Activated effector memory CD4-positive, alpha-beta T cell treated with Interleukin-2 at 50 U/mL for 16 hours (primary cell): ENCODE measurements around the gene BAIAP2L1.
A peak's percentile ranks its signal among the peaks of the same experiment; 100 is the strongest.
"Not testable (repeated sequence)": the region's sequence is repeated elsewhere in the genome, so short reads cannot be mapped to it uniquely, and the experiment has no call there.

Experiments used
- DNase-seq: peaks from one replicate; pipeline ENCODE4 v3.0.0-alpha.2; 2020

BAIAP2L1 gene

GRCh38 chr7:98400542-98401340, at the start of gene BAIAP2L1:
Gene BAIAP2L1 (minus strand): TSS chr7:98401090. CDS start chr7:98400852, 238 bp downstream.
- peak; percentile 69 for DNase-seq

DNA sequence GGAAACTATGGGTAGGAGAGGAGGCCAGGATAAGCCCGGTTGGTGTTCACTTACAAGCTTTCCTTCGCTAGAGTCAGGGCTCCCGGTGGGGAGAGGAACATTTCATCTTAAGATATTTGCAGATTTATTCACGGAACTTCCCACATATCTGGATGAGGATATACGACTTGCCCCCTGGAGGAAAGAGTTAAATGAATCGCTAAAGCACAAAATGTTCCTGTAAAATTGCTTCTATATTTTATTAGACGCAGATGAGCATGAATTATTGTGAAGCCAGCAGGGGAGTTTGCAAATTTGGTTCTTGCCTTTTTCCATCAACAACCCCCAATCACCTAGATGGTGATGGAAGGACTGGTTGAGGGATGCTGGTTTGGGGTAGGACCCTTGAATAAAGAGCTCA, 47.9 kb upstream of the BAIAP2L1 start:
- DNase-seq = no peak

DNA sequence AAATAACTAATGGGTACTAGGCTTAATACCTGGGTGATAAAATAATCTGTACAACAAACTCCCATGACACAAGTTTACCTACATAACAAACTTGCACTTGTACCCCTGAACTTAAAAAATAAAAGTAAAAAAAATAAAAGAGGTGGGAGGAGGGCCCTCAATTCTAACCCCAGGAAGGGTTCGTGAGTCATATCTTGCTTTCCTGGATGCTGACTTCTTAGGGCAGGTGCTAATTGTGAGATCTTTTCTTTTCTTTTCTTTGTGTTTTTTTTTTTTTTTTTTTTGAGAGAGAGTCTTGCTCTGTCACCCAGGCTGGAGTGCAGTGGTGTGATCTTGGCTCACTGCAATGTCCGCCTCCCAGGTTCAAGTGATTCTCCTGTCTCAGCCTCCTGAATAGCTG, 40.1 kb upstream of the BAIAP2L1 start:
- DNase-seq = not testable (repeated sequence)

DNA sequence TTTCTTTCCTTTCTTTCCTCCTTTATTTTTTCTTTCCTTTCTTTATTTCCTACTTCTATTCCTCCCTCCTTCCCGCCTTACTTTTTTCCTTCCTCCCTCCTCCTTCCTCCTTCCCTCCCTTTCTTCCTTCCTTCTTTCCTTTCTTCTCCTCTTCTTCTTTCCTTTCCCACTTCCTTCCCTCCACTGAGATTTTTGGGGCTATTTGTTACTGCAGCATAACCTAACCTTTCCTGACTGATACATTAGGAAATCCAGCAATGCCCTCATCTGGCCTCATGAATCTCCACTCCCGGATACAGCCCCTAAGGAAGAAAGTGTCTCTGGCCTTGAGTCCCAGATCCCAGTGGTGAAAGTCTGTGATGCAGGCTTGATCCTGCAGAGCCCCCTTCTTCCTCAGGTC, 38.6 kb upstream of the BAIAP2L1 start:
- DNase-seq = no peak

DNA sequence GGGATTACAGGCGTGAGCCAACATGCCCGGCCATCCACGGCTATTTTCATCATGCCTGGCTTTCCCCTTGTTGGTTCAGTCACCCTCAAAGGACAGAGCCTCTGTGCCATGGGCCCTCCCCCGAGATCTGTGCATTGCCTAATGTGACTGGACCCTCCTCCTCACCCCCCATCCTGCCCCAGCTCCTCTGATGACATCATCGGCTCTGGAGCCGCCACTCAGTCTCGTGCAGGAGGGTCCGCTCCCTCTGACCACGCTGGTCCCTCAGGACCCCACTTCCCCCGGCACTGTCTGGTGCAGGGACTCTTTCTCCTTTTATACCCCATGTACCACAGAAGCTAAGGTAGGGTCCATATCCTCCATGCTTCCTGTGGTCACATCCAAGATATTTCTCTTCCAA, 33.2 kb upstream of the BAIAP2L1 start:
- no peak for DNase-seq

GRCh38 chr7:98429799-98430198, 28.9 kb upstream of the BAIAP2L1 start:
- DNase-seq = no peak

DNA sequence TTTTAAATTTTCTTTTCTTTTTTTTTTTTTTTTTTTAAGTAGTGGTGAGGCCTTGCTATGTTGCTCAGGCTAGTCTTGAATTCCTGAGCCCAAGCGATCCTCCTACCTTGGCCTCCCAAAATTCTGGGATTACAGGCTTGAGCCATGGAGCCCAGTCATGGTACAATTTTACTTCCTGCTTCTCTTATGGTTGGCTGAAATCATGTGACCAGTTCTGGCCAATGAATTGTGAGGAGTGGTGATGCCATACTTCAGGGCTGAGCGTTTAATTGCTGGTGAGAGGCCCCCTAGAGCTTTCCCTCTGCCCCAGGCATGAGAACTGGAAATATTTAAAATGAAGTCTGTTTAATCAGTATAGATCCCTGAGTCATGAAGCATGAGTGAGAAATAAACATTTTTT, 22.2 kb upstream of the BAIAP2L1 start:
- no peak for DNase-seq

DNA sequence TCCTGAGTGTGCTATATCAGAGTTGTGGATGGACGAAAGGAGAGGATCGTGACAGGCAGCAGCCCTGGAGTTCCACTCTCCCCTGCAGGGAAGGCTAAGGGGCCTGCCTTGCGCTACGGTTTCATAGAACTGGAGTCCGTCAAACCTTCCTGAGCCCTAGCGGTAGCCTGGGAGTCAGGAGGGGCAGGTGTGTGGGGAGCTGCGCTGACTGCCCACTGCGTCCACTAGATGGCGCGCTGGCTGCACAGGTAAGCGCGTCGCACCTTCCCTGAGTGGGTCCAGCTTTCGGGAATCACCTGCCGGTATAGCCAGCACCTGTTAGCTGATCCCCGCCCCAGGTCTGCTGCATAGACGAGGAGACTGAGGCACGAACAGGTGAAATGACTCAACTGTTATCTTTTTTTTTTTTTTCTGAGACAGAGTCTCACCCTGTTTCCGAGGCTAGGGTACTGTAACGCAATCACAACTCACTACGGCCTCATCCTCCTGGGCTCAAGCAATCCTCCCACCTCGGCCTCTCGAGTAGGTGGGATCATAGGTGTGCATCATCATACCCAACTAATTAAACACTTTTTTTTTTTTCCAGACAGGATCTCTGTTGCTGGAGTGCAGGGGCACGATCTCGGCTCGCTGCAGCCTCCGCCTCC, 20.2 kb upstream of the BAIAP2L1 start:
- peak; percentile 35 for DNase-seq

DNA sequence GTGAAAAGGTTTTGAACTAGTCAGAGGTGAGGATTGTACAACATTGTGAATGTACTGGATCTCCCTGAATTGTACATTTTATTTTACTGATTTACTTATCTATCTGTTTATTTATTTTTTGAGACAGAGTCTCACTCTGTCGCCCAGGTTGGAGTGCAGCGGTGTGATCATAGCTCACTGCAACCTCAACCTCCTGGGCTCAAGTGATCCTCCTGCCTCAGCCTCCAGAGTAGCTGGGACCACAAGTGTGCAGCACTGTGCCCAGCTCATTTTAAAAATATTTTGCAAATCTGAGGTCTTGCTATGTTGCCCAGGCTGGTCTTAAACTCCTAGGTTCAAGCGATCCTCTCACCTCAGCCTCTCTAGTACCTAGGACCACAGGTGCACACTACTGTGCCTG, 19.1 kb upstream of the BAIAP2L1 start:
- not testable (repeated sequence) for DNase-seq

- DNase-seq = not testable (repeated sequence)
These were observed 18.4 kb upstream of the BAIAP2L1 start for GRCh38 chr7:98419316-98419691.

- no peak for DNase-seq
These were observed 17.9 kb upstream of the BAIAP2L1 start for GRCh38 chr7:98418636-98419315.

DNA sequence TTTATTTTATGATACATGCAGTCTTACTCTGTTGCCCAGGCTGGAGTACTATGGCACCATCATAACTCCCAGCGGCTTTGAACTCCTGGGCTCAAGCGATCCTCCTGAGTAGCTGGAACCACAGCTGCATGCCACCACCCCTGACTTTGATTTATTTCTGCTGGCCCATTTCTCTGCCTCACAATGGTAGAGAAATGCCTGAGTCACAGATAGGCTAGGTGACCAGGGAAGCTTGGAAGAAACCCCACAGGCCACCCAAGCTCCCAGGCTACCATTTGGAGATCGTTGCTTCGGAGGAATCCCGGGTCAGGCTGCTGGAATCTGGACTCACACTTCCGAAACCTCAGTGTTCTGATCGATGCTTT, 17.4 kb upstream of the BAIAP2L1 start:
- no peak for DNase-seq

GRCh38 chr7:98417604-98418270, 16.8 kb upstream of the BAIAP2L1 start:
- DNase-seq = not testable (repeated sequence)

GRCh38 chr7:98414205-98414900, 13.5 kb upstream of the BAIAP2L1 start:
- no peak for DNase-seq

GRCh38 chr7:98413655-98414054, 12.8 kb upstream of the BAIAP2L1 start:
- DNase-seq = not testable (repeated sequence)

DNA sequence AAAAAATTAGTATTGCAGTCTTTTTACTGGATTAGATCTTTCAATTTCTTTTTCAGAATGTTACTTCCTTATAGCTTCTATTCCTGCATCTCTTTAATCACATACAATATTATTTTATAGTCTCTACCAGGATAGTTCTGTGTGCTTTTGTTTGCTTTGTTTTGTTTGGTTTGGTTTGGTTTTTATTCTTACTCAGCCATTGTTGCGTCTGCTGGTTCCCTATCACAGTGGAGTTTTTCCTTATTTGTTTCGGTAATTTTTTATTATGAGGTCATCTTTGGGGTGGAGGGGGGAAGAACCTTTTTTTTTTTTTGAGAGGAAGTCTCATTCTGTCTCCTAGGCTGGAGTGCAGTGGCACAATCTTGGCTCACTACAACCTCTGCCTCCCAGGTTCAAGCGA, 9.0 kb upstream of the BAIAP2L1 start:
- DNase-seq = no peak

GRCh38 chr7:98408146-98408545, 7.3 kb upstream of the BAIAP2L1 start:
- not testable (repeated sequence) for DNase-seq

DNA sequence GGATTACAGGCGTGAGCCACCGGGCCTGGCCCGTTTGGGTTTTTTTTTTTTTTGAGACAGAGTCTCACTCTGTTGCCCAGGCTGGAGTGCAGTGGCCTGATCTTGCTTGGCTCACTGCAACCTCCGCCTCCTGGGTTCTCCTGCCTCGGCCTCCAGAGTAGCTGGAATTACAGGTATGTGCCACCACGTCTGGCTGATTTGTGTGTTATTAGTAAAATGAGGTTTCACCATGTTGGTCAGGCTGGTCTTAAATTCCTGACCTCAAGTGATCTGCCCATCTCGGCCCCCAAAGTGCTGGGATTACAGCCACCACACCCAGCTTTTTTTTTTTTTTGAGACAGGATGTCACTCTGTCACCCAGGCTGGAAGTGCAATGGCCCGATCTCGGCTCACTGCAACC, 5.9 kb upstream of the BAIAP2L1 start:
- DNase-seq = no peak

DNA sequence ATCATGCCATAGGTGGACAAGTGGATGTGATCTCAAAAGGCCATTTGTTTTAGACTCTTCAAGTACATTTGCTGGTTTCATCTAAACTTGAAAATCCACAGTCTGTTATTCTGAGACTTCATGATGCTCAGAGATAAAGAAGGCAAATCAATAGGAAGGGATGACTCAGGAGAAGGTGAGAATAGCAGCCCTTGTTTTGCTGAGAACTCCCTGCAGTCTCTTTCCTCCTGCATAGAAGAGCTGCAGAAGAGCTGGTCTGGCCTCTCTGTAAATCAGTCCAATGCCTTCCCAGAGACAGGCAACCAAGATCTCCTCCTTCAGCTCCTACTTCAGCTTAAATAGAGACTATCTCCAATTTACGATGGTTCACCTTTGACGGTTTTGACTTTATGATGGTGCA, 4.0 kb upstream of the BAIAP2L1 start:
- DNase-seq = no peak

GRCh38 chr7:98399890-98400541, 874 bp downstream of the BAIAP2L1 start:
- DNase-seq = no peak

GRCh38 chr7:98399462-98399861, 1.4 kb downstream of the BAIAP2L1 start:
- DNase-seq = no peak
